Common myeloid progenitor, CD34-positive (primary cell): ENCODE results near the gene USP8.

Experiments used
- CTCF ChIA-PET: fragments of 350-600 bp; sonication (Branson Sonifier 250); formaldehyde crosslinking; loops from one replicate; lab custom pipeline; 2021; ENCODE audit warnings: antibody characterized with exemption; lab: Charles Lee
- POLR2A ChIA-PET: fragments of 350-600 bp; sonication (Branson Sonifier 250); formaldehyde crosslinking; loops from one replicate; lab custom pipeline; 2021; ENCODE audit warnings: antibody characterized with exemption; lab: Charles Lee
- DNase-seq, 3 donors: peaks; one replicate each; pipeline versions ENCODE4 v3.0.0 to v3.0.0-alpha.2; 2013
- H3K27ac ChIP-seq, 2 experiments: 1 replicate in 1 of 2; 2 replicates in 1 of 2; pipeline ENCODE4 v1.7.0; 2013; ENCODE audit warnings: inconsistent platforms in 2 of 2, low read length in 2 of 2, mild to moderate bottlenecking in 2 of 2, low read depth in 1 of 2, moderate library complexity in 1 of 2; ENCODE audit not compliant: severe bottlenecking in 2 of 2, insufficient read depth in 1 of 2, poor library complexity in 1 of 2
- H3K27me3 ChIP-seq, 5 experiments: replicated peaks in 2 of 5; 1 replicate in 3 of 5; 2 replicates in 2 of 5; pipeline versions ENCODE4 v1.6.1 to v1.7.0; 2013; ENCODE audit warnings: low read length in 4 of 5, mild to moderate bottlenecking in 2 of 5, moderate library complexity in 2 of 5, inconsistent platforms in 1 of 5; ENCODE audit not compliant: insufficient read depth in 5 of 5, control insufficient read depth in 4 of 5
- H3K36me3 ChIP-seq, 4 experiments: 1 replicate in 2 of 4; 2 replicates in 2 of 4; pipeline versions ENCODE4 v1.6.1 to v1.7.0; 2013; ENCODE audit warnings: low read length in 3 of 4, control low read depth in 1 of 4, mild to moderate bottlenecking in 1 of 4; ENCODE audit not compliant: control insufficient read depth in 4 of 4, insufficient read depth in 4 of 4
- H3K4me1 ChIP-seq, 4 experiments: 1 replicate in 3 of 4; 2 replicates in 1 of 4; pipeline versions ENCODE4 v1.6.1 to v1.7.1; 2013; ENCODE audit warnings: low read length in 3 of 4, mild to moderate bottlenecking in 3 of 4, control low read depth in 1 of 4, inconsistent platforms in 1 of 4, moderate library complexity in 1 of 4; ENCODE audit not compliant: control insufficient read depth in 4 of 4, insufficient read depth in 4 of 4; ENCODE audit errors: control extremely low read depth in 1 of 4
- H3K4me3 ChIP-seq, 7 experiments: 1 replicate in 4 of 7; 2 replicates in 3 of 7; pipeline versions ENCODE4 v1.5.1 to v1.7.0; 2013; ENCODE audit warnings: mild to moderate bottlenecking in 7 of 7, low read length in 6 of 7, moderate library complexity in 6 of 7, inconsistent platforms in 2 of 7, low read depth in 2 of 7, control low read depth in 1 of 7; ENCODE audit not compliant: insufficient read depth in 4 of 7, control insufficient read depth in 1 of 7; ENCODE audit errors: extremely low read depth in 1 of 7
- H3K9me3 ChIP-seq, 5 experiments: 1 replicate in 4 of 5; 2 replicates in 1 of 5; pipeline versions ENCODE4 v1.6.1 to v1.7.1; 2013; ENCODE audit warnings: low read length in 4 of 5, mild to moderate bottlenecking in 2 of 5, inconsistent platforms in 1 of 5, low read depth in 1 of 5, moderate library complexity in 1 of 5; ENCODE audit not compliant: control insufficient read depth in 4 of 5, insufficient read depth in 2 of 5; ENCODE audit errors: control extremely low read depth in 1 of 5
- WGBS: methylation state at CpG from one replicate; pipeline ENCODE4 v1.1.5; 2013; ENCODE audit not compliant: insufficient coverage; 5-methylcytosine and 5-hydroxymethylcytosine counted together

Gene USP8

GRCh38 chr15:50549326-50549725 lies 125.1 kb downstream of the USP8 start:
- Histone ChIP-seq H3K4me1 (peaks cover 6 to 8% (median 8%) of the 10 kb centered on the region in 4 experiments), H3K36me3 (no peaks in the 10 kb centered on the region), H3K27ac (no peak overlapping the region), H3K4me3 (no peak overlapping the region), H3K27me3 (no peaks in the 10 kb centered on the region), H3K9me3 (no peaks in the 10 kb centered on the region)
- 97% methylated on average over 5 of the region's 7 CpGs for WGBS
- POLR2A ChIA-PET = no interaction called here
- CTCF ChIA-PET = no interaction called here
- no peak for DNase-seq

DNA sequence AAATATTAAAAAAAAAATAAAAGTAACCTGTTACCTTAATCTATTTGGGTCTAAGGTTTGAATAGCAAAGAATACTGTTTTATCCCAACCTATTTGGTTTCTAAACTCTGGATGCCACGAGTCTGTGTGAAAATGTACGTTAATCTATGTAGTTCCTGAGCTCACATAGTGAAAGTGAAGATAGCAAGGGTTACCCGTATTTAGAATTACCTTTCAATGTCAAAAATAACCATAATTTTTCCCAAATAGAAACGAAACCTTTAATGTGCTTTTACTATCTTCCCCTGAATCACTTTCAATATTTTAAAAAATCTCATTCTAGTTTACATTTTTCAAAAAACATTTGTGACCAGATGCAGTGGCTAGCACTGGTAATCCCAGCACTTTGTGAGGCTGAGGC lies 128.0 kb downstream of the USP8 start:
- Histone ChIP-seq H3K4me3 (no peak overlapping the region), H3K27ac (no peak overlapping the region), H3K27me3 (no peaks in the 10 kb centered on the region), H3K4me1 (peaks cover under 1 to 9% (median 5%) of the 10 kb centered on the region in 4 experiments), H3K9me3 (no peaks in the 10 kb centered on the region), H3K36me3 (peaks cover 0 to 2% (median 0%) of the 10 kb centered on the region in 4 experiments)
- 83% methylated on average over 1 of the region's 4 CpGs for WGBS
- ChIA-PET POLR2A (no interaction called here), CTCF (no interaction called here)
- DNase-seq = no peak

- H3K4me3 ChIP-seq = no peak overlapping the region
- no peaks in the 10 kb centered on the region for H3K27me3 ChIP-seq
- peaks cover 9 to 14% (median 11%) of the 10 kb centered on the region in 4 experiments for H3K36me3 ChIP-seq
- DNase-seq = peak in 1 of 3 donors; percentile 21
- no peak overlapping the region for H3K27ac ChIP-seq
- ChIA-PET POLR2A (no interaction called here), CTCF (no interaction called here)
- H3K4me1 ChIP-seq = peaks cover 0 to 14% (median 3%) of the 10 kb centered on the region in 4 experiments
- no peaks in the 10 kb centered on the region for H3K9me3 ChIP-seq
- no CpG with 5 or more reads among the region's 2 CpGs for WGBS
Measured at GRCh38 chr15:50556642-50557371, 132.6 kb downstream of the USP8 start.

- H3K4me3 ChIP-seq = no peak overlapping the region
- H3K4me1 ChIP-seq = peaks cover 0 to 14% (median 3%) of the 10 kb centered on the region in 4 experiments
- H3K27ac ChIP-seq = no peak overlapping the region
- POLR2A ChIA-PET = no interaction called here
- no peaks in the 10 kb centered on the region for H3K27me3 ChIP-seq
- H3K9me3 ChIP-seq = no peaks in the 10 kb centered on the region
- H3K36me3 ChIP-seq = peaks cover 14 to 22% (median 19%) of the 10 kb centered on the region in 4 experiments
- no peak for DNase-seq
- CTCF ChIA-PET = no interaction called here
- WGBS = no CpG with 5 or more reads among the region's 2 CpGs
Measured at GRCh38 chr15:50558012-50558411, 133.8 kb downstream of the USP8 start.

GRCh38 chr15:50562735-50563640 lies 138.8 kb downstream of the USP8 start:
- H3K4me1 ChIP-seq = peaks cover 0 to 2% (median 0%) of the 10 kb centered on the region in 4 experiments
- WGBS = 100% methylated on average over 1 of the region's 4 CpGs
- H3K27ac ChIP-seq = no peak overlapping the region
- no peak overlapping the region for H3K4me3 ChIP-seq
- DNase-seq = no peak
- no peaks in the 10 kb centered on the region for H3K9me3 ChIP-seq
- POLR2A ChIA-PET = no interaction called here
- CTCF ChIA-PET = interaction anchor here (0.9 kb wide), 1 partner anchor 205 kb away, joined by 4 read pairs; no protein-coding TSS in a partner anchor
- peaks cover 17 to 39% (median 28%) of the 10 kb centered on the region in 4 experiments for H3K36me3 ChIP-seq
- no peaks in the 10 kb centered on the region for H3K27me3 ChIP-seq

DNA sequence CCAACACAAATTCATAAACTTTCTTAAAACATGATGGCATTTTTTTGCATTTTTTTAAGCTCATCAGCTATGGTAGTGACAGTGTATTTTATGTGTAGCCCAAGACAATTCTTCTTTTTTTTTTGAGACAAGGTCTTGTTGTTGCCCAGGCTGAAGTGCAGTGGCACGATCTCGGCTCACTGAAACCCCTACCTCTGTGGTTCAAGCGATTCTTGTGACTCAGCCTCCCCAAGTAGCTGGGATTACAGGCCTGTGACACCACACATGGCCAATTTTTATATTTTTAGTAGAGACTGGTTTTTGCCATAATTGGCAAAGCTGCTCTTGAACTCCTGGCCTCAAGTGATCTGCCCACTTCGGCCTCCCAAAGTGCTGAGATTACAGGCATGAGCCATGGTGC lies 139.6 kb downstream of the USP8 start:
- Histone ChIP-seq H3K36me3 (peaks cover 17 to 42% (median 30%) of the 10 kb centered on the region in 4 experiments), H3K9me3 (no peaks in the 10 kb centered on the region), H3K27ac (no peak overlapping the region), H3K27me3 (no peaks in the 10 kb centered on the region), H3K4me1 (no peaks in the 10 kb centered on the region), H3K4me3 (no peak overlapping the region)
- ChIA-PET POLR2A (no interaction called here), CTCF (no interaction called here)
- 100% methylated on average over 3 of the region's 4 CpGs for WGBS
- DNase-seq = no peak
